ENCODE measurements around the gene TEDC2. TPM values are rescaled to one million over a fixed set of nuclear protein-coding genes. Genes with fewer than 3 reads are reported as not detected.

Gene TEDC2
- polyA plus RNA-seq, 3 donors: 0.28 TPM; not detected in 2

DNA sequence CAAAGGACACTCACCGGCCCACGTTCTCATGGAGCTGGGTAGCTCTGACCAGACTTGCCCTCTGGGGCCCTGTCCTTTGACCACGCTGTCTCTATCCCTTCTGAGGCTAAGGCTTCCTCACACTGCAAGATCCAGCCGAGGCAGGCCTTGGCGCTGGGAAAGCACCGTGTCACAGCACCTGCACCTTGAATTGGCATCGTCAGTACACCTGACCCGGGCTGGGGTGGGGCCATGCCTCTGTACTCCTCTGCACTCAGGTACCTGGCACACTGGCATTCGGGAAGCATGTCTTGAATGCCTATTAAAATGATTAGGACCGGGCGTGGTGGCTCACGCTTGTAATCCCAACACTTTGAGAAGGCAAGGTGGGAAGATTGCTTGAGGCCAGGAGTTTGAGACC is 21.0 kb downstream of the TEDC2 start:
- no peaks in the 10 kb centered on the region for H3K9me3 ChIP-seq (replicated peaks in 1 of 2; ENCODE audit: control insufficient read depth in 1 of 2, insufficient read depth in 1 of 2, low read length in 2 of 2)
- H3K4me2 ChIP-seq (replicated peaks; ENCODE audit: extremely low read depth, low read length, poor library complexity, severe bottlenecking): no peak overlapping the region
- Mint-ChIP-seq H3K27ac (peak overlapping the region in 1 of 7 donors; percentile 50), H3K4me1 (peaks cover 49% of the 10 kb centered on the region), H3K27me3 (ENCODE audit: low read depth in 3 of 3) (peaks cover 0 to 2% (median 1%) of the 10 kb centered on the region in 3 donors), H3K36me3 (peaks cover 12 to 52% of the 10 kb centered on the region in 2 donors), H3K4me3 (no peak overlapping the region), H3K9me3 (peaks cover 0 to 1% (median 0%) of the 10 kb centered on the region in 7 donors)
- no peak overlapping the region for H3K4me3 ChIP-seq (replicated peaks in 1 of 3; ENCODE audit: low read depth in 2 of 3, low read length in 3 of 3)
- no peak for DNase-seq
- H2AFZ ChIP-seq (ENCODE audit: insufficient read depth, low read depth, low read length, poor library complexity, severe bottlenecking): no peak overlapping the region
- H3K79me2 ChIP-seq (ENCODE audit: insufficient read depth, low read length): peaks cover 70% of the 10 kb centered on the region
- H4K20me1 ChIP-seq (ENCODE audit: insufficient read depth, low read length): peaks cover 24% of the 10 kb centered on the region
- intact Hi-C loops (cut with micrococcal nuclease): no loop called here
- no peaks in the 10 kb centered on the region for H3K27me3 ChIP-seq (ENCODE audit: control insufficient read depth in 2 of 2, insufficient read depth in 2 of 2, low read length in 2 of 2)
- H3K27ac ChIP-seq (ENCODE audit: low read depth in 1 of 2, low read length in 2 of 2): no peak overlapping the region
- no peaks in the 10 kb centered on the region for H3K36me3 ChIP-seq (replicated peaks in 1 of 2; ENCODE audit: control insufficient read depth in 1 of 2, insufficient read depth in 2 of 2, low read length in 2 of 2)
- H3K4me1 ChIP-seq (ENCODE audit: control insufficient read depth in 1 of 2, insufficient read depth in 2 of 2, low read length in 2 of 2): peaks cover 6 to 24% of the 10 kb centered on the region in 2 donors
- WGBS (ENCODE audit: insufficient coverage): 88% methylated on average over 6 of the region's 12 CpGs
- TF ChIP-seq, protein P1, sequence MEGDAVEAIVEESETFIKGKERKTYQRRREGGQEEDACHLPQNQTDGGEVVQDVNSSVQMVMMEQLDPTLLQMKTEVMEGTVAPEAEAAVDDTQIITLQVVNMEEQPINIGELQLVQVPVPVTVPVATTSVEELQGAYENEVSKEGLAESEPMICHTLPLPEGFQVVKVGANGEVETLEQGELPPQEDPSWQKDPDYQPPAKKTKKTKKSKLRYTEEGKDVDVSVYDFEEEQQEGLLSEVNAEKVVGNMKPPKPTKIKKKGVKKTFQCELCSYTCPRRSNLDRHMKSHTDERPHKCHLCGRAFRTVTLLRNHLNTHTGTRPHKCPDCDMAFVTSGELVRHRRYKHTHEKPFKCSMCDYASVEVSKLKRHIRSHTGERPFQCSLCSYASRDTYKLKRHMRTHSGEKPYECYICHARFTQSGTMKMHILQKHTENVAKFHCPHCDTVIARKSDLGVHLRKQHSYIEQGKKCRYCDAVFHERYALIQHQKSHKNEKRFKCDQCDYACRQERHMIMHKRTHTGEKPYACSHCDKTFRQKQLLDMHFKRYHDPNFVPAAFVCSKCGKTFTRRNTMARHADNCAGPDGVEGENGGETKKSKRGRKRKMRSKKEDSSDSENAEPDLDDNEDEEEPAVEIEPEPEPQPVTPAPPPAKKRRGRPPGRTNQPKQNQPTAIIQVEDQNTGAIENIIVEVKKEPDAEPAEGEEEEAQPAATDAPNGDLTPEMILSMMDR (IDR thresholded peaks at IDR 0.05): no peak
- H3K9ac ChIP-seq (ENCODE audit: insufficient read depth, low read length, poor library complexity, severe bottlenecking): no peak overlapping the region

DNA sequence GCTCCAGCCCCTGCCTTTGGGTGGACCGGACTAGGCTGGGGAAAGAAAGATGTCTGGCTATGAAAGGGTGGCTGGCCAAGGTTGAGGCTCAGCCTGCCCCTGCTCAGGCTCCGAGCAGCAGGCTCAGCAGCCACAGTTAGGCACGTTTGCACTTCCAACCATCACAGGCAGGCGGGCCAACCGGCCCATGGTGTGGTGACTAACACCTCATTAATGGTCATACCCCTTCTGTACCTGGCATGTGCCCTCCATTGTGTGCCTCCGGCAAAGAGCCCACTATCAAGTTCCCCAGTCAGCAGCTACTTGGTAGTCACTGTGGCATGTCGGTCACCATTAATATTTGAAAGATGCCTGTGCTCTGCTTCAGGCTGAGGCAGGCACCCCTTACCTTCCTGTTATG is 21.8 kb downstream of the TEDC2 start:
- Mint-ChIP-seq H3K27me3 (ENCODE audit: low read depth in 3 of 3) (peaks cover 0 to 2% (median 1%) of the 10 kb centered on the region in 3 donors), H3K27ac (no peak overlapping the region), H3K9me3 (peaks cover 0 to 1% (median 0%) of the 10 kb centered on the region in 7 donors), H3K36me3 (peaks cover 12 to 55% of the 10 kb centered on the region in 2 donors), H3K4me3 (no peak overlapping the region), H3K4me1 (peaks cover 50% of the 10 kb centered on the region)
- Histone ChIP-seq H3K4me3 (replicated peaks in 1 of 3; ENCODE audit: low read depth in 2 of 3, low read length in 3 of 3) (no peak overlapping the region), H3K9me3 (replicated peaks in 1 of 2; ENCODE audit: control insufficient read depth in 1 of 2, insufficient read depth in 1 of 2, low read length in 2 of 2) (no peaks in the 10 kb centered on the region), H4K20me1 (ENCODE audit: insufficient read depth, low read length) (peaks cover 24% of the 10 kb centered on the region), H3K27me3 (ENCODE audit: control insufficient read depth in 2 of 2, insufficient read depth in 2 of 2, low read length in 2 of 2) (no peaks in the 10 kb centered on the region), H3K79me2 (ENCODE audit: insufficient read depth, low read length) (peaks cover 70% of the 10 kb centered on the region), H3K4me2 (replicated peaks; ENCODE audit: extremely low read depth, low read length, poor library complexity, severe bottlenecking) (no peak overlapping the region), H3K4me1 (ENCODE audit: control insufficient read depth in 1 of 2, insufficient read depth in 2 of 2, low read length in 2 of 2) (peaks cover 10 to 24% of the 10 kb centered on the region in 2 donors), H2AFZ (ENCODE audit: insufficient read depth, low read depth, low read length, poor library complexity, severe bottlenecking) (no peak overlapping the region), H3K27ac (ENCODE audit: low read depth in 1 of 2, low read length in 2 of 2) (no peak overlapping the region), H3K36me3 (replicated peaks in 1 of 2; ENCODE audit: control insufficient read depth in 1 of 2, insufficient read depth in 2 of 2, low read length in 2 of 2) (no peaks in the 10 kb centered on the region), H3K9ac (ENCODE audit: insufficient read depth, low read length, poor library complexity, severe bottlenecking) (no peak overlapping the region)
- TF ChIP-seq, protein P1 (IDR thresholded peaks at IDR 0.05): no peak
- intact Hi-C loops (cut with micrococcal nuclease): no loop called here
- WGBS (ENCODE audit: insufficient coverage): 100% methylated on average over 4 of the region's 7 CpGs
- DNase-seq: no peak
